ENCODE measurements around the gene OR10H3.

The OR10H3 gene, protein sequence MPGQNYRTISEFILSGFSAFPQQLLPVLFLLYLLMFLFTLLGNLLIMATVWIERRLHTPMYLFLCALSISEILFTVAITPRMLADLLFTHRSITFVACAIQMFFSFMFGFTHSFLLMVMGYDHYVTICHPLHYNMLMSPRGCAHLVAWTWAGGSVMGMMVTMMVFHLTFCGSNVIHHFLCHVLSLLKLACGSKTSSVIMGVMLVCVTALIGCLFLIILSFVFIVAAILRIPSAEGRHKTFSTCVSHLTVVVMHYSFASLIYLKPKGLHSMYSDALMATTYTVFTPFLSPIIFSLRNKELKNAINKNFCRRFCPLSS

DNA sequence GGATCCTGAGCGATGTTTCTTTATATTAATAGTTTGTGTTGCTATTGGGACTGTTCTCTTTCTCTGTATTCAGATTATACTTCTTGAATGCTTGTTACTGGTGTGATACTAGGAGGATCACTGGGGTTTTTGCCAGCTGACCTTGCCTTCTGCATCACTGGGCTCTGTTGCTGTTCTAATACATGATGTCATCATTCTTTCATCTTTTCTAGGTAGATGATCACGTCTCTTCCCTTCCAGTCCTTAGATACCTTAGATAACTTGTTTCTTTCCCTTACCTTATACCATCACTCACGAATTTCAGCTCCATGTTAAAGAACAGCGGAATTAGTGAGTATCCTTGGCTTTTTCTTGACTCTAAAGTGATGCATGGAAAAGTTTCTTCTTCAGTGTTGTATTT is at the start of gene OR10H3:
Gene OR10H3 (plus strand): TSS at position 264 of the 400 bp plus-strand sequence. CDS start 3,408 bp downstream, outside the sequence.
- DNase-seq (ENCODE audit: low spot score) = no peak
- TF ChIP-seq, protein P1, sequence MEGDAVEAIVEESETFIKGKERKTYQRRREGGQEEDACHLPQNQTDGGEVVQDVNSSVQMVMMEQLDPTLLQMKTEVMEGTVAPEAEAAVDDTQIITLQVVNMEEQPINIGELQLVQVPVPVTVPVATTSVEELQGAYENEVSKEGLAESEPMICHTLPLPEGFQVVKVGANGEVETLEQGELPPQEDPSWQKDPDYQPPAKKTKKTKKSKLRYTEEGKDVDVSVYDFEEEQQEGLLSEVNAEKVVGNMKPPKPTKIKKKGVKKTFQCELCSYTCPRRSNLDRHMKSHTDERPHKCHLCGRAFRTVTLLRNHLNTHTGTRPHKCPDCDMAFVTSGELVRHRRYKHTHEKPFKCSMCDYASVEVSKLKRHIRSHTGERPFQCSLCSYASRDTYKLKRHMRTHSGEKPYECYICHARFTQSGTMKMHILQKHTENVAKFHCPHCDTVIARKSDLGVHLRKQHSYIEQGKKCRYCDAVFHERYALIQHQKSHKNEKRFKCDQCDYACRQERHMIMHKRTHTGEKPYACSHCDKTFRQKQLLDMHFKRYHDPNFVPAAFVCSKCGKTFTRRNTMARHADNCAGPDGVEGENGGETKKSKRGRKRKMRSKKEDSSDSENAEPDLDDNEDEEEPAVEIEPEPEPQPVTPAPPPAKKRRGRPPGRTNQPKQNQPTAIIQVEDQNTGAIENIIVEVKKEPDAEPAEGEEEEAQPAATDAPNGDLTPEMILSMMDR (IDR thresholded peaks at IDR 0.05; ENCODE audit: extremely low read depth, missing control alignments) = no peak

DNA sequence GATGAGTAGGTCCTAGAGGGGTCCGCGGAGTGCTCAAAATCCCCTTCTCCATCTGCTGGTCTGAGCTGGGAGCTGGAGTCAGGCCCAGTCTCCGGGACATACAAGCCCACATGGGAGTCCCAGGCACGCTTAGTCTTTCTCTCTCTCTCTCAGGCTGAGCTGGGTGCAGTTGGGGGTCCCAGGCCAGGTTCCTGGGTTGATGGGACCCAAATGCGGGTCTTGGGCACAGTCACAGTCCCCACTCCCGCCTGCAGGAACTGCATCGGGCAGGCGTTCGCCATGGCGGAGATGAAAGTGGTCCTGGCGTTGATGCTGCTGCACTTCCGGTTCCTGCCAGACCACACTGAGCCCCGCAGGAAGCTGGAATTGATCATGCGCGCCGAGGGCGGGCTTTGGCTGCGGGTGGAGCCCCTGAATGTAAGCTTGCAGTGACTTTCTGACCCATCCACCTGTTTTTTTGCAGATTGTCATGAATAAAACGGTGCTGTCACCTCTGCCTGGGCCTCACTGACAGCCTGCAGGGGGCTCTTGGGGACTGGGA is 41.1 kb upstream of the OR10H3 start:
- DNase-seq (ENCODE audit: low spot score) = no peak
- TF ChIP-seq, protein P1 (IDR thresholded peaks at IDR 0.05; ENCODE audit: extremely low read depth, missing control alignments) = no peak

DNA sequence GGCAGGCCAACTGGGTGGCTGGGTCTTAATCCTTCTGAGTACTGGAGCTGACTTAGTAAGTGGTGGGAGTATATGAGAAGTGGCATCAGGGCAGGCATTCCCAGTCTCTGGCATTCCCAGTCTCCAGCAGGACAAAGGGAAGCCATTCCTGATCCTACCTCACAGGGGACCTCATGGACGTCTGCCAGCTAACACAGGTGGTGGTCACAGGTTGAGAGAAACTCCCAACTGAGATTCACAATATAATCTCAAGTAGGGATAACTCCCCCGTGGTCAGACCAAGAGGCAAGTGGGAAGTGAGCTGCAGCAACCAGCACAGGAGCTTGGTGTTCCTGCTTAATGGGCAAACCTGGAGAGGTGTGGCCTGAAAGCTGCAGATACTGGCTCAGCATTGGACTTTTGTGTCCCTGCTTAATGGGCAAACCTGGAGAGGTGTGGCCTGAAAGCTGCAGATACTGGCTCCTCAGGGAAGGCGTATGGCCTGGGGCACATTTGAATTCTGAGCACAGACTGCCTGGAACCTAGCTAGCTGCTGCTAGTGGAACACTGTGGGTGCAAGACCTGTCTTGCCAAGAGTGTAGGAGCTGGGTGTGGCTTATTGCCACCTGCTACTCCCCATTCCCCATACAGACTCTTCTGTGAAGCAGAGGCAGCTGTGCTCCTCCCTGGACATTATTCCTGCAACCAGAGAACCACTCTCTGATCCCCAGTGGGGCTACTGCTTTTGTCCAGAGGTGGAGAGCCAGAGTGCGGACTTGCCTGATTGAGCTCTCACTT is 35.8 kb upstream of the OR10H3 start:
- TF ChIP-seq, protein P1 (IDR thresholded peaks at IDR 0.05; ENCODE audit: extremely low read depth, missing control alignments) = no peak
- DNase-seq (ENCODE audit: low spot score) = no peak

DNA sequence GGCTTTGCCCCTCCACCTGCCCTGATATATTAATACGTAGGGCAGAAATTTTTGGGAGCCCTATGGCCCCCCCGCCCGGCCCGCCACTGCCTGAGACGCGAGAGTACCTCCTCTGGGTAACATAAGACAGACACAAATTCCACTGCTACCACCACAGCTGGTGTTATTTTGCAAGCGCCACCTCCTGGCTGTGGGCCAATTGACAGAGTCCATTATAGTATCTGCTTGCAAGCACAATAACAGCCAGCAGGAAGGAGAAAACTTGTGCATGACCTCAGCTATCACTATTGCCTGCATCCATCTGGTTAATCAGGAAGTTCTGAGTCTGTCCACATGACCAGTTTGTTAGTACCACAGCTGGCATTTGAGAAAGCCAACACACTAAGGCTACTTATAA is 35.3 kb upstream of the OR10H3 start:
- TF ChIP-seq, protein P1 (IDR thresholded peaks at IDR 0.05; ENCODE audit: extremely low read depth, missing control alignments) = peak; percentile 11
- DNase-seq (ENCODE audit: low spot score) = no peak

DNA sequence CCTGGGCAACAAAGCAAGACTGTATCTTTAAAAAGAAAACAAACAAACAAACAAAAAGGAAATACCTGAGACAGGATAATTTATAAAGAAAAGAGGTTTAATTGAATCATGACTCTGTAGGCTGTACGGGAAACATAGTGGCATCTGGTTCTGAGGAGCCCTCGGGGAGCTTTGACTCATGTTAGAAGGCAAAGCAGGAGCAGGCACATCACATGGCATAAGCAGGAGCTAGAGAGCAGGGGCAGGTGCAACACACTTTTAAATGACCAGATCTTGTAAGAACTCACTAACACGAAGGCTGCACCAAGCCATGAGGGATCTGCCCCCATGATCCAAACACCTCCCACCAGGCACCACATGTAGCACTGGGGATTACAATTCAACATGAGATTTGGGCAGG is 23.1 kb upstream of the OR10H3 start:
- TF ChIP-seq, protein P1 (IDR thresholded peaks at IDR 0.05; ENCODE audit: extremely low read depth, missing control alignments) = no peak
- DNase-seq (ENCODE audit: low spot score) = no peak

DNA sequence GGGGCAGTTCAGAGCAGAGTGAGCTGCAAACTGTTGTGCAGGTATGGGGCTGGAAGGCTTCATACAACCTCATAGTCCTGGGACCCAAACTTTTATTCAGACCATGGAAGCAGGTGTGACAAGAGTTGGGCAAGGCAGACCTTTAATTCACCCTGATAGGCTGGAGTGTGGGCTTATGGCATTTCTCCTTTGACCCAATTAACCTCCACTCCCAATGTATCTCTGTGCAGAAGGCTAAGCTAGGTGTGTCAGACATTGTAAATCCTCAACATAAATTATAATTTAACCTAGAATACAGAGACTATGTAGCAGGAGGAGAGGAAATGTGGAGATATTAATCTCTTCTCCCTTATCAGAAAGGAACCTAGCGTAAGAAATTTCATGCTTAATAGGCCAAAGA is 22.1 kb upstream of the OR10H3 start:
- no peak for DNase-seq (ENCODE audit: low spot score)
- TF ChIP-seq, protein P1 (IDR thresholded peaks at IDR 0.05; ENCODE audit: extremely low read depth, missing control alignments) = no peak

DNA sequence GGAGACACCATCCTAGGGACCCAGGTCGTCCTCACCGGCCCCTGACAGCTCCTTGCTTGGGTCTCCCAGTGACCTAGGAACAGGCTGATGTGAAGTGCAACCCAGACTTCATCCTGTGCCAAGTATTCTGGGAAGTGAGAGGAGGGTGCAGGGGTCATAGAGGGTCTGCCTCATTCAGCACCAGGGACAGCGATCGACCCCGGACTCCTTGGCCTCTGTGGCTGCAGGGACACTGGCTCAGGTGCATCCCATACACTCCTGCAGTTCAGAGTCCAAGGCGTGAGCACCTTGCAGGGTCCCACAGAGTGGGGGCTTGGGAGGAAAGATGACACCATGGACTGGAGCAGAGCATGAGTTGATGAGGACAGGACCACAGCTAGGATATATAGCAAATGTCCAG is 20.0 kb upstream of the OR10H3 start:
- no peak for DNase-seq (ENCODE audit: low spot score)
- TF ChIP-seq, protein P1 (IDR thresholded peaks at IDR 0.05; ENCODE audit: extremely low read depth, missing control alignments) = no peak

Data from GM20000 (cell line).